Embryonic facial prominence (tissue), 1 donor: ENCODE data around the gene RBFOX1.

ENCODE experiments used
- DNase-seq: peaks from one replicate; pipeline ENCODE4 v3.0.0-alpha.2; 2016; ENCODE audit errors: extremely low spot score

RBFOX1 gene

DNA sequence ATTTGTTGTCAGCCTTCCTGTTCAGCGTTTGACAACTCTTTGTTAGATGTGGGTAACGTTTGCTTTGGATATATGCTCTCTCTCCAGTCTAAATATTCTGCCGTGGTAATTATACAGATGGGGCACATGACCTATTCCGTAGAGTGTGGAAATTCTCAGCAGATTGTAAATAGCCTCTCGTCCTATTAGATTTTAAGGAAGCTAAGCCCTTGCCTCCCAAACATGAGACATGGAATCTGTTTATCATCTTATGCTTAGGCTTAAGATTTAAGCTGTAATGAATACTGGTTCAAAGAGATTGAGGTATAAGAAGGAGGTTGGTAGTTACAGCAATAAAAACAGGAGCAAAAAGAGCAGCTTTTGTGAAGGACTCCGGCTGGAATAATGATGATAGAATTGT, 87.4 kb downstream of the RBFOX1 start:
- no peak for DNase-seq

DNA sequence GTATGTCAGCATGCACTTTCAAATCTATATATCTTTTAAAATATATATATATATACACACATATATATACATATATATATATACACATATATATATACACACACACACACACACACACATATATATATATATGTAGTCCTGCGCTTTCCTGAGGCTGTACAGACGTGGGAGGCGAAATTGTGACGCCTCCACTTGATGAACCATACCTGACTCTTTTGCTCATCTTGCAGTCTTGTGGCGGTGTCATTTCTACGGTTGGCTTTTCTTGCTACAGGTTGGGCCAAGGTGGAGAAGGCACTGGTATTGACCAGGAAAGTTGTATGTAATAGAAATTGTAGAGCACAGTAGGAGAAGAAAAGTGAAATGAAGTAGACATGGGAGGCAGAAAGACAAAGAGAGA, 88.2 kb downstream of the RBFOX1 start:
- no peak for DNase-seq

DNA sequence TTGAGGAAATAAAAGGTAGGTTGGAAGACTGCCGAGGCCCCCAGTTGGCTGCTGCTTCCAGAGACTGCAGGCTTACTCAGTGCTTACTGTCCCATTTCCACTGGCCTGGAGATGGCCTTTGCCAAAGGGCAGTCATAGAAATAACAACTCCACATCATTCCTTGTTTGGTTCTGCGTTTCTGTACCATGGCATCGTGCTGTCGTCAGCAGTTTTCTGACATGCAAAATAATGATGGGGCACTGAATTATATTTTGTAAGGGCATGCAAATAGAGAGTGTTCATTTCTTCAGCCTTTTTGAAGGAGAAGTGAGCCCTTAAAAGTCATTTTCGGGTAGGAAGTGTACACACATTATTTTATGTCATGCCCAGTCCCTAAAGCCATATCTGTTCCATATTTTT, 88.9 kb downstream of the RBFOX1 start:
- no peak for DNase-seq

DNA sequence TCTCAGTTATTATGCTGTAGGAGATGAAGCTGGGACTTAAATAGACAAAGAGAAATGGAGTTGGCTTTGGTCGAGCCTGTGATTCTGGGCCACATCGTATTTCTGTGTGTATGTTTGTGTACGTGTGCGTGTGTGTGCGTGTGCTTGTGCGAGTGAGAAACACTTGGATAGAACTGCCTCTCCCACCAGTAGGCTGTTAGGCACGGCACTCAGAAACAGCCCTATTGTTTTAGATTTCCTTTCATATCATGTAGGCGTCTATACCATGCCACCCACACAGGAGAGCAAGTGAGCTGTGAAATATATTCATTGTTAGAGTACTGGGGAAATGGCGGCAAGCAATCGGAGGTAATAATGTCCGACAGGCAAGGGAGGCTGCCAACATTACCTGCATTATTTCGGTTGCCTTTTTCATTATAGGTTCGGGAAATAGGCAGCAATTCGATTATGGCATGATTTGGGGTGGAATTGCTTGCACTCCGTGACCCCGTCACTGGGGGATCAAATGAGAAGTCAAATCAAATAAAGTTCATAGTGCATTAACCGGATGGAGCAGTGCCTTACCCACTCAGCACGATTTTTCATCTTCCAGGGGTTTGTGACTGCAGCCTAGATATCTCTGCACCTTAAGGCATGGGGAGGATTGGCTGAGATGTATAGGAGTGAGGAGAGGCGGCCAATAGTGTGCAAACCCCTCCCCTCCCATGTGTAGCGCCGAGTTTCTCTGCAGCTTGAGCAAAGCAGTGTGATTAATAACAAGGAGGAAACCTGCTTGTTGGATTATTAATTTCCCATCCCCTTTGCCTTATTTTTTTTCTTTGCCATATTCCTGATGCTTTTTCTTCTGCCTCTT, 89.6 kb downstream of the RBFOX1 start:
- no peak for DNase-seq

DNA sequence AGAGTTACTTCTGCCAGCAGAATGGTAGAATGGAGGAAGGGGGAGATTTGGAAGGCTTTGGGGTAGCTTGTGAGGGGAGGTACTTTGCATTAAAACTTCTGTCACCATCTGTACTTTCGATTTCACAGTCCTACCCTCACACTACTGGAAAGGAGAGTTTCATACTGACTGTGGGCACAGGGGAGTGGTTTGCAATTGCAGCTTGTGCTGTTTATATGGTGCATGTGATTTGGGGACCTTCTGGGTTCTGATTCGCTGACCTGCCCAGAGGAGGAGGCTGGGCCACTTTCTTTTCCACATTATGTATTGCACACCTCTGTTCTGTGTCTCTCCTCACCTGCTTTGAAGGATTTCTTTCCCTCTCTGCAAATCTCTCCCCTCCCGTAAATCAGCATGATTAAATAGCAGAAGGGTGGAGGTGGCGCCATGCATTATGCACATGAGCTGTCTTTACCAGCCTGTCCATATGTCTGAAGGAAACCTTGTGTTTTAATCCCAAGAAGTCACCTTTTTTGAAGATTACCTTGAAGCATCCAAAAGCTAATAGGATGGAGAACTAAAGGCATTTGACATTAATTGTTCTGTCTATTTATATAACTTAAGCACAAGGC, 90.9 kb downstream of the RBFOX1 start:
- DNase-seq = no peak

DNA sequence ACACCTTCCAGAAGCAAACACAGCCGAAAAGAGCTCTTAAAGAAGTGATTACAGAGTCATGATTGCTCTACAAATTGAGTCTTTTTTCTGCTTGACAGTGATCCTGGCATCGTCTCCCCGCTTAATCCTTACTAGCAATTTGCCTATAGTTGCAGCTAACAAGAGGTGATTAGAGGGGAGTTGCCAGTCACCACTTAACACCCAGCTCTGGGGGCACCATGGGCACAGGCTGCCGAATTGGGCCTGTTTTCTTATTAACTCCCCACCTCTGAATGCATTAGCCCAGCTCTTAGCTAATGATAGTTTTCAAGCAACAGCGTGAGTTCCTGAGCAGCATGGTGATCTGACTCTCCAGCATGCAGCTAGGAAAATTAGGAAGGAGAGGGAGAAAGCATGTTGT, 93.5 kb downstream of the RBFOX1 start:
- DNase-seq = no peak

DNA sequence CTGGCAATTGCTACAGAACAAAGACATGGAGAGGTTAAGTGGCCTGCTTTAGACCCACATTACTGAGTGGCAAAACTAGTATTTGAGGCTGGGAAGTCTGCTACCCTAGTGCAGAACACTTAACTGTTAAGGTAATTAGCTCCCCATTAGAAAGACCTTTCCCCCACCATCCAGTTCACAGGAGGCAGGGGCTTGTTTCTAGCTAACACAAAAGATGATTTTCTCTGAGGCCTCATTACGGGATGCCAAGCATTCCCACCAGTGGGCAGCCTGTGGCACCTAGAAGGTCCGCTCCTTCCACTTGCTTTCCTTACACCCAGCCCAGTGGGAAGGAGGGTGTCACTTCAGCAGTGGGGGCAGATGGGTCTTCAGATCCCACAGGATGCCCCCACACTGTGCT, 99.1 kb downstream of the RBFOX1 start:
- no peak for DNase-seq

DNA sequence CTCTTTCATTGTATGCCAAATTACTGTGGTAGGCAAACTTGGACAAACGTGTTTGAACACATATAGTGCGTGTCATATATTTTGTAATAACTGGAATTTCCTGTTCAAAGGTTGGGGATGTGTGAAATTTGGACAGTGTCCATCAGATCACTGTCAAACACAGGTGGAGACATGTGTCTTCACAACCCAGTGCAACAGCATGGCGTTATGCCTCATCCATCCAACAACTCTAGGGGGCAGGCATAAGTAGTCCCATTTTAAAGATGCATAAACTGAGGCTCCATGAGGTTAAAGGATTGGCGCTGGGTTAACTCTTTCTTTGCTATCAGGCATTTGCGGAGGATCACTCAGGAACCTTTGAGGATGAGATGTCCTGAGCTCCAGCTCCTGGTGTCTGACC, 103.7 kb downstream of the RBFOX1 start:
- no peak for DNase-seq

DNA sequence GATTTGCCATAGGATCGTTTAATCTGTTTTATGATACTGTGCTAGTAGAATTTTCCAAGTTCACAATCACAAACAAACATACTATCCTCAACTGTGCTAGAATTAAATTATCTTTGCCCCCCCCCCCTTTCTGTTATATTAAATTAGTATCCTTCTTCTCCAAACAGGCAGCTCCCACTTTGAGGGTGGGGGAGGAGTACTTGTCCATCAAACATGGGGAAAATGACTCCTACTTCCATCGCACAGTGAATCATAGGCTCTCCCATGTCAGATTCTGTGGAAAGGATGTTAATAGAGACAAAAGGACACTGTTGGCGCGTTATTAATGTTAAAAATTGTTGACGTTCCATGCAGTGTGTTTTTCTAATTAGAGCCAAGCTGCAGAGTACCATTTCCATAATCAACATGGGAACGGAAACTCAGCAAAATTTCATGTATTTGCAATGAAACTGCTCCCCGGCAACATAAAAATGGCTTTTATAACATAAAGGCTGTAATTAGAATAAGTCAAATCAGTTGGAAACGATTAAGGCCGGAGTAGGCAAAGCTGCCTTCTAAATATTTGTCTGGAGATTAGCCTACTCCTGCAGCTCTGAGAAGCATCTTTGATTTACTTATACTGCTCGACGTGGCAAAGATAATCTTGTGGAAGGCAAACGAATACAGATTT, 104.6 kb downstream of the RBFOX1 start:
- DNase-seq = no peak

DNA sequence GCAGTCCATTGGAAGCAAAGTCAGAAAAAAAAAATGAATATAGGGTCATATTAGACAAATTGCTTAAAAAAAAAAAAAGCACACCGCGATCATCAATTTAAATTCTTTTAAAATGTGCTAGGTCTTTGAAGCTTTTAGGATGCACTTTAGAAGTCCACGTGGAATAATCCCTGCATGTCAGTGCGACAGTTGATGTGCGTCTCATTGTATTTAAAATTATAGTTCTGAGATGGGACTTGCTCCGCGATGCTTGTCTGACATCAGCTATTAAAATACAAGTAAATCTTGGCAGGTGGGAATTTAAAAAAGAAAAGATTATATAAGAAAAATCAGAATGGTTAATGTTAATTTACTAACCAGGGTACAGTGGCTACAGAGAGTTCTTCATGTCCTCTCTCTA, 105.2 kb downstream of the RBFOX1 start:
- no peak for DNase-seq

DNA sequence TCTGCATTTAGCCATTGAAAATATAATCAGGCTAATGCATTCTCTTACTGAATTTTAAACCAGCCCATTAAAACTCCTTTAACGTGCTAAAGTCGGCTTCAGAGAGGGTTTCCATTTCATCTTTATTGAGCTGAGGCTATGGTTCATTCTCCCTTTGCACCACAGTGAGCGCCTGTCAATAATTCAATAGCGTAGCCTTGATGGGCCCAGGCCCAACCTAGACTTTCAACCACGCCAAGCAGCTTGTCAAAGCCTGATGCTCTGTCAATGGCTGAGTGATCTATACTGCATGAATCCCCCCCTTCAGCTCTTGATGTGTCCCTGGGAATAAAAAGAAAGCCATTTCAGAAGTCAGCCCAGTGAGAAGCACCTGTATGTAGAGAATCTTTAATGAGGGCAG, 106.0 kb downstream of the RBFOX1 start:
- DNase-seq = no peak

DNA sequence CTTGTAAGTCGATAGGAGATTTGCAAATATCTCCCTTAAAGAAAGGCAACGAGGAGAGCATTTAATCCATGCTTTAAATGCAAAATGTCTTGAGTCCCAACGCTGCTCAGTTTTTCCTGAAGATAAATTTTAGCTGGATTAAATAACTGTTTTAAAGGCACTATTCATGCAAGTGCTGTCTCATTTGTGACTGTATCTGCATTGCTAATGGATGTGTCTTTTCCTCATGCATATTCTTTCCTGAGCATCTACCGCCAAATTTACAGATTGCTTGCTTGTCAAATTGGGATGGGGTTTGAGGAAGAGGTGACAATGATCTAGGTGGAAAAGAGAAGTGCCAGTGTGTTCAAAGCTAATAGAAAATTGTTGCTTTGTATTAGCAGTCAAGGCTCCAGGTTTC, 106.9 kb downstream of the RBFOX1 start:
- DNase-seq = no peak

DNA sequence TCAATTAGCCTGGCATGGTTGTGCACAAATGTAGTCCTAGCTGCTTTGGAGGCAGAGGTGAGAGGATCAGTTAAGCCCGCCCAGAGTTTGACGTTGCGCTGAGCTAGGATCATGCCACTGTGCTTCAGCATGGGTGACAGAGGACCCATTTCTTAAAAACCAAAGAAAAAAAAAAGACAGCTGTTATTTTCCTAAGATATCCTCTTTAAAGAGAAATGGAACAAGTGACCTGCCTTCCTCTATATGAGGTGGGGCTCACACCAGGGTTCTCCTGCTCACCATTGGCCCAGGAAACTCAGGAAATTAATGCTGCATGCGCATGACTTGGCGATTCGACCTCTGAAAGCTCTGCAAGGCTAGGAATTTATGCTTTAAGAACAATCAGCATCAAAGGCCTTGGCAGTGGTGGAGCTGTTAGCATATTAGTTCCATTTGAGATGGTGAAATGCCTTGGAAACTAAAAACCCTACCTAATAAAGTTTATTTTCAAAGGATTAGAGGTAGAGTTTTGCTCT, 108.3 kb downstream of the RBFOX1 start:
- DNase-seq = no peak

DNA sequence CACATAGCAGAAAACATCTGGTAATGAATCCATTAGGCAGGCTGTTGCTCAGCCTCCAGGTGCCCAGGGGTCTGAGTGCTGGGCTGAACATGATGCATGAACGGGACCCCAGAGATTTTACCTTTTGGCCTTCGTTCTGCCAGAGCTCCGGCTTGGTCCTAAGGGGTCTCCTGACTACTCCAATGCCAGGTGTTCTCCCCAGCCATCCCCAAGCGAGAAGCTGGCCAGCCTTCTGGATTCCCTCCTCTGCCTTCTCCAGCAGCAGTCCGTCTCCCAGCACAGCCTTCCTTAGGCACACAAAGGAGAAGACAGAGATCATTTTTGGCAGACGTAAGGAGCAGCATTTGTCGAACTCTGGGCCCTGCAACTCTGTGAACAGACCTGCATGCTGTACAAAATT, 109.4 kb downstream of the RBFOX1 start:
- no peak for DNase-seq

DNA sequence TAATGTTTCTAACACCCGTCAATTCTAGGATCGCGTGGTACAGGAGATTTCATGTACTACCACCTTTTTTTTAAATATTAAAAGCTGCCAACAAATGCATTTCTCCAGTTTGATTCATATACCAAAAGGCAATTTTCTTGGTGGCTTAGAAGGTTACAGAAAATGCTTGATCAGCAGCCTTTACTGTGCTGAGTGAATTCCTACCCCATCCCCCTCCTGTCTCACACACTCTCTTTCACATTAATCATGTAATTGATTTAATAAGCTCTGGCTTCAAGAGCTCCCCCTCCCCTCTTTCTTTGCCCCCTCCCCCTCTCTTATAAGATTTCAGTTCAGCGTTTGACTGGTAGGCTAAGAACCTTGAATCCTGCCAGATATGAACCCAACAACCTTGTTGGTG, 110.5 kb downstream of the RBFOX1 start:
- no peak for DNase-seq

DNA sequence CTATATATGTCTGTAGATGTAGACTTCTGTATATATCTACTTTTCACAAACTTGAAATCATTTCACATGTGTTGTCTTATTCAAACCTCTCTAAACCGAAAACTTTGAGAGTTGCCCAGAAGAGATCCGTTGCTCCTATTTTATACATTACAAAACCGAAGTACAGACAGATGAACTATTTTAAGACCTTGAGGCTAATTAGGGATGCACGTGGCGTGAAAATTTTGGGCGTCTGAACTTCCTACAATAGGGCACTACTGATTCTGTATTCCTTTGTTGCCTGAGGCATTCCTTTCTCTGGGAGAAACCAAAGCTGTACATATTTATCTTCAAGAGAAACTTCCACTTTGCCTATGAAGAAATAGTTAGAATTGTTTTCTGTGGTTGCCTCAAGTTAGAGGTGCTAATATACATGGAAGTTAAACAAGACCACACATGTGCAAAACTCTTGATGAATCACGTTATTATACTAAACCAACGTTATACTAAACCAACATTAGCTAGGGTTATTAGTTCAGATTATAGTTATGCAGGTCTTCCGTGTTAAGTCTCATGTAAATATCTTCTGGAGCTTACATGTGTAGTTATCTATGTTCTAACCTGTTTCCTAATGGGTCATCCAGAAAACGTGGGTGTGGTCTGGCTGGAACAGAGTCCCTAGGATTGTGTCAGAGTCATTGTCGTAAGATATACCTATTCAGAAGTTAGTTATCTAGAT, 111.2 kb downstream of the RBFOX1 start:
- DNase-seq = no peak

DNA sequence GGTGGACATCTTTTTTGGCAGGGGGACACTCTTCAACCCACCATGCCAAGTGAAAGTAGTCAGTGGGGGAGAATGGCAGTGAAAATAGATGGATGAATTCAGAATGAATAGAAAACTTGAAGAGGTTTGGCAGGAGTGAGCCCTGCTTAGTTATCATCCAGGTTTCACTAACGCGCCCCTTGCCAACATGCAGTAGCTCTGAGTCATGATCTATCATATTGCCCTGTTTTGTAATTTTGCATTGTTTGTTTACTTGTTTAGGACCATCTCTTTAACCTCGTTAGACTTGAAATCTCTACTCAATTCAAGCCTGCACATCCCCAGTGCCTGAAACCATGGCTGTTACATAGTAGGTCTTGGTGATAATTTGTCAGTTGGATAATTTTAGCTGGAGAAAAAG, 116.7 kb downstream of the RBFOX1 start:
- no peak for DNase-seq

DNA sequence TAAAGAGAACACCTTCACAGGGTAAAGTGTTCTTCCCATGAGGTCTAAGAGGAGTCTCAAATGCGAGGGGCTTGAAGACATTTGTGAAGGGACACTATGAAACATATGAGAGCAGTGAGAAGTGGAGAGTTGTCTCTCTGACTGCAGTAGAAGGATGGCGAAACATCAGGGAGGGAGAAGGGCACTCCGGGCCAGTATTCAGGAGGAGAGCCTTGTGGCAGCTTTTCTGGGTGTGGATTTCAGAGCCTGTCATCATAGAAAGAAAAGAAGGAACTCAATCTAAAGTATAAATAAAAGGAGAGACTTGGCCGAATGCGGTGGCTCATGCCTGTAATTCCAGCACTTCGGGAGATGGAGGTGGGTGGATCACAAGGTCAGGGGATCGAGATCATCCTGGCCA, 117.2 kb downstream of the RBFOX1 start:
- DNase-seq = no peak

DNA sequence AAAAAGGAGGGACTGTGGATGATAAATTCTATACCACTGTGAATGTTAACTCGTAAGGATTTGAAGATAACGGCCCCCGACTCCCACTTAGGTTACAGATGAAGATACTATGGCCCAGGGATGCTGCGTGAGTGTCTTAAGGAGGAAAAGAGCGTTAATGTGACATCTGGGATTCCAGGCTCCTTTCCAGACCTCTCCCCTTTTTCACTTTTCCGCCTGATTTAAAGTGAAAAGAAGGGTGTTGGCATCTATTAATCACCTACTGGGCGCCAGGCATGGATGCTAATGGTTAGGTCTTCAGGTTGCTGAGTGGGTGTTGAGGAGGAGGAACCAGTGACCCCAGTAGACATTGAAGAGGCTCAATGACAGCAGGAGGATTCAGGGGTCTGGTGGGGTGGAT, 117.8 kb downstream of the RBFOX1 start:
- no peak for DNase-seq

DNA sequence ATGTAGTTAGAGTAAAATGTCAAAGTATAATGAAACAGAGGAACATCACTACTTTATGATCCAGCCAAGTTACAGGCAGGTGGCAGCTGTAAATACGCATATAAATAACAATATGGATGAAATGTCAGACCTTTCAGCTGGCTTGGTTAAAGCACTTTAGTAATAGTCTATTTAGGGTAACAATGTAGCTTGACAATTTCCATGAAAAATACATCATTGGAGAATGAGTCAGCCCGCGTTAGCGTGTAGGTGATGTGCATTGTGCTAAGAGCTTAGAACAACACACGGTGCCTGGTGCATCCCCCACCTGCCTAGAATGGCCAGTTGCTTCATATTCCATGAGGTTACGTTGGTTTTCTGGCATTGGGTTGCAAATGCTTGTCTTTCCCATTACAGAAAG, 119.4 kb downstream of the RBFOX1 start:
- DNase-seq = no peak

DNA sequence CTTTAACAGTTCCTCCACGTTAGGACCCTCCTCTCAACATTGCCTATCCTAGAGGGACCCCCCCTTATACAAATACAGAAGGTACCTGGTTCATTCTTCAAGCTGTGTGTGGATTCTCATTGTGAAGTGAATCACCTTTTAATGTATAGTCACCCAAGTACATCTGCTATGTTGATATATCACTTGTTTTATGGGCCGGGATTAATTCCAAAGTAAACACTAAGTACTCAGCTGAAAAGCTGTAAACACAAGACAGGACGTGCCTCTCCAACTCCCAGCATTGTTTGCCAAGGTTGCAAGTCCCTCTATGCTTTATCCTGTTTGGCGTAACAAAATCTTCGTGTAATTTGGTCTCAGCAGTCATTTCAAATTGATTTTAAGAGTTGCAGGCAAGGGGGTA, 123.6 kb downstream of the RBFOX1 start:
- no peak for DNase-seq

DNA sequence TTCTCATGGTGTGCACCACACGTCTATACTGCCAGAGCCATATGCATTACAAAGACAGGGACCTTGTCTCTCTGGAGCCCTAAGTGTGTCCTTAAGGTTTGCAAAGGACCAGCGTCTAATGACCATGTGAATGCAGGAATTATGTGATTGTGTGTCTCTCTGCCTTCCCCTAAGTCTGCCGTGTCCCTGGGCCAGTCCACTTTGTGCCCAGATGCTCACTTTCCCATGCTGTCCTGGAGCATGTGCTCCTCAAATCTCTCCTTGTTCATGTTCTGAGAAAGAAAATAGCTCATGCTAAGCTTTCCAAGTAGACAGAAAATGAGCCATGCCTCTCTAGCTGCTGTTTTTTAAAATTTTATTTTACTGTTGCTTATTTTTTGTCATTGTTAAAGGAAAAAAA, 125.5 kb downstream of the RBFOX1 start:
- DNase-seq = no peak
